GM19035 (cell line): Measurements from ENCODE around the gene CDK12.

Experiments
- ATAC-seq: cut with Tn5 transposase; IDR thresholded peaks from one replicate; pipeline ENCODE4 v1.9.1; 2021; ENCODE audit not compliant: unreplicated experiment

The CDK12 gene

DNA sequence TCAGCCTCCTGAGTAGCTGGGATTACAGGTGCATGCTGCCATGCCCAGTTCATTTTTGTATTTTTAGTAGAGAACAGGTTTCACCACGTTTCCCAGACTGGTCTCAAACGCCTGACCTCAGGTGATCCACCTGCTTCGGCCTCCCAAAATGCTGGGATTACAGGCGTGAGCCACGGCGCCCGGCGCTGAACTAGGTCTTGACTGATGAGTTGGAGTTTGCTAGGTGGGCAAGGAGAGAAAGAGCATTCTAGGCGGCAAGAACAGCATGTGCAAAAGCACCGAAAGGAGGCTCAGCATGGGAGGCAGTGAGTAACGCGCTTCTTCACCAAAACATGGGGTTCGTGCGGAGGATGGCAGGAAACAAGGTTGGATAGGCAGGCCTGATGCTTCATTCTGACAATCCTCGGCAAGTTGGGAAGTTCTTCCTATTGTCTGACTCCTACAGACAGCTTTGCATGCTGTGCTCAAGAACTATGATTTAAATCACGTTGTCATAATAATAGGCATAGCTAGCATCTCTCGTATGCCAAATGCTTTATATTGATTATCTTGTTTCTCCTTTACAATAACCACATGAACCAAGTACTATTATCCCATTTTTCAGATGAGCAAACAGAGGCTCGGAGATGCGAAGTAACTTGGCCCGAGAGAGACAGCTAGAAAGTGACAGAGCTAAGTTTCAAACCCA lies 119.9 kb downstream of the CDK12 start:
- no peak for ATAC-seq

DNA sequence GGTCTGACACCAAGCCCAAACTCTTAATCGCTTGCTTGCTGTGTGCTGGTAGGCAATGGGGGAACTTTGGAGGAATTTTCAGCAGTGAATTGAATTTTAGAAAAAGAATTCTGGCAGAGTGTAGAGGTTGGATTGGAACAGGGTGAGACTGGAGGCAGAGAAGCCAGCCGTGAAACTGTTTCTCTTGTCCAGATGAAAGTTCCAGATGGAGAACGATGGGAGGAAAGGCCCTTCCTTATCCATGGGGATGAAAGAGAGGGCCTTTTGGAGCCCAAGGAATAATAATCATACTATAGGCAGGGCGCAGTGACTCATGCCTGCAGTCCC lies 120.4 kb downstream of the CDK12 start:
- no peak for ATAC-seq

DNA sequence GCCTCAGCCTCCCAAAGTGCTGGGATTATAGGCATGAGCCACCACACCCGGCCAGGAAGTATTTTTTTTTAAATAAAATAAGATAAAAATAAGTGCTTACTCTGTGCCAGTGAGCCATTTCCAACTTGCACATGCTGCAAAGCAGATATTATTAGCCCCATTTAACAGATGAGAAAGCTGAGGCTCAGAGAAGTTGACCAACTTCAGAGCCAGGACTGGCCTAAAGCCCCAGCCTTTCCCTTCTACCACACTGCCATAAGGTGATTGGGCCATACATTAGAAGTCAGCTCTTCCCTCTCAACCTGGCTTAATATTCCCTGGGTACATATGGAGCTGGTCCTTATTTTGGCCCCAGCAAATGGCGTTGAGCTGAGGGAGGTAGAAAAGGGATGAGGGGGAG lies 121.4 kb downstream of the CDK12 start:
- ATAC-seq, result no peak
